Lung (tissue), 12 donors: ENCODE measurements around the gene CFAP45. TPM values are rescaled to one million over a fixed set of nuclear protein-coding genes. Genes with fewer than 3 reads are reported as not detected.

Source experiments
- ATAC-seq: fragments of 200-7000 bp; cut with Tn5 transposase; one replicate; pipeline ENCODE4 v1.9.1; 2020; ENCODE audit warnings: moderate number of reproducible peaks; ENCODE audit not compliant: insufficient read depth, low FRiP score
- DNase-seq, 3 donors: peaks; one replicate each; pipeline ENCODE4 v3.0.0-alpha.2; 2013 to 2017
- H3K27ac ChIP-seq, 2 donors: one replicate each; pipeline ENCODE4 v1.5.1; 2013; ENCODE audit warnings: mild to moderate bottlenecking in 2 of 2, moderate library complexity in 2 of 2, control low read depth in 1 of 2, inconsistent platforms in 1 of 2, low read depth in 1 of 2, low read length in 1 of 2
- H3K27me3 ChIP-seq, 3 donors: one replicate each; pipeline ENCODE4 v1.5.1; 2013; ENCODE audit warnings: low read length in 2 of 3; ENCODE audit not compliant: control insufficient read depth in 3 of 3, insufficient read depth in 3 of 3
- H3K36me3 ChIP-seq, 4 donors: one replicate each; pipeline ENCODE4 v1.5.1; 2013; ENCODE audit warnings: low read length in 4 of 4, mild to moderate bottlenecking in 1 of 4, moderate library complexity in 1 of 4; ENCODE audit not compliant: control insufficient read depth in 4 of 4, insufficient read depth in 4 of 4
- H3K4me1 ChIP-seq, 5 donors: one replicate each; pipeline ENCODE4 v1.5.1; 2013; ENCODE audit warnings: low read length in 5 of 5, mild to moderate bottlenecking in 2 of 5, moderate library complexity in 1 of 5; ENCODE audit not compliant: control insufficient read depth in 5 of 5, insufficient read depth in 5 of 5
- H3K4me3 ChIP-seq: one replicate; pipeline ENCODE4 v1.5.1; 2013; ENCODE audit warnings: mild to moderate bottlenecking, control low read depth, moderate library complexity
- H3K9ac ChIP-seq, 2 donors: one replicate each; pipeline ENCODE4 v1.5.1; 2013; ENCODE audit warnings: low read length in 2 of 2, control low read depth in 1 of 2; ENCODE audit not compliant: insufficient read depth in 1 of 2
- H3K9me3 ChIP-seq, 4 donors: one replicate each; pipeline ENCODE4 v1.5.1; 2013; ENCODE audit warnings: low read length in 3 of 4, mild to moderate bottlenecking in 1 of 4, moderate library complexity in 1 of 4; ENCODE audit not compliant: control insufficient read depth in 4 of 4, insufficient read depth in 3 of 4
- CTCF ChIP-seq: IDR thresholded peaks from 2 replicates; pipeline ENCODE4 v1.5.1; 2012; ENCODE audit warnings: mild to moderate bottlenecking; ENCODE audit errors: control extremely low read depth, extremely low read depth
- whole genome bisulfite sequencing, 2 donors: extraction: QIAGEN DNeasy Blood & Tissue Kit; methylation state at CpG; one replicate each; pipeline ENCODE4 v1.1.7; 2013; 5-methylcytosine and 5-hydroxymethylcytosine counted together
- polyA plus RNA-seq, 2 donors: library from polyadenylated mRNA; stranded (reverse); fragments of 200-250 nt; gene quantifications; one replicate each; pipeline ENCODE4 v1.2.1, GENCODE V29; 2013
- total RNA-seq, 2 donors: library from RNA; depleted of rRNA in 1 of 2; stranded (reverse); fragments of >200 nt in 1 of 2; gene quantifications; one replicate each; pipeline ENCODE4 v1.2.1, GENCODE V29; 2014 to 2021
- donor health status: control.
- donor health status: control.
- donor health status: Bipolar disorder and iron deficiency.
- donor health status: healthy.
- donor health status: DM: yes; HTN: yes; CAD: no.

CFAP45 gene
- total and polyA plus RNA-seq, 4 donors = 9.4 to 29.5 (median 13.1) TPM

GRCh38 chr1:159928491-159929050 is 28.6 kb upstream of the CFAP45 start:
- H3K27ac ChIP-seq = no peak overlapping the region
- H3K4me1 ChIP-seq = peaks cover 0 to 20% (median 6%) of the 10 kb centered on the region in 5 donors
- ATAC-seq (no peak), DNase-seq (no peak)
- no peaks in the 10 kb centered on the region for H3K9me3 ChIP-seq
- no peaks in the 10 kb centered on the region for H3K27me3 ChIP-seq
- H3K36me3 ChIP-seq = peaks cover 0 to 6% (median 0%) of the 10 kb centered on the region in 4 donors
- no peak overlapping the region for H3K4me3 ChIP-seq
- WGBS, 2 donors = 95 to 98% methylated on average over 17 to 18 of the region's 18 CpGs
- no peak for TF ChIP-seq CTCF
- no peak overlapping the region for H3K9ac ChIP-seq

GRCh38 chr1:159927849-159928431 is 28.0 kb upstream of the CFAP45 start:
- H3K27ac ChIP-seq = no peak overlapping the region
- H3K4me3 ChIP-seq = no peak overlapping the region
- H3K36me3 ChIP-seq = peaks cover 0 to 6% (median 0%) of the 10 kb centered on the region in 4 donors
- ATAC-seq (no peak), DNase-seq (no peak)
- H3K4me1 ChIP-seq = peaks cover 0 to 27% (median 7%) of the 10 kb centered on the region in 5 donors
- H3K9ac ChIP-seq = no peak overlapping the region
- TF ChIP-seq CTCF = no peak
- 84 to 90% methylated on average over 13 of the region's 13 CpGs for WGBS, 2 donors
- no peaks in the 10 kb centered on the region for H3K27me3 ChIP-seq
- no peaks in the 10 kb centered on the region for H3K9me3 ChIP-seq

DNA sequence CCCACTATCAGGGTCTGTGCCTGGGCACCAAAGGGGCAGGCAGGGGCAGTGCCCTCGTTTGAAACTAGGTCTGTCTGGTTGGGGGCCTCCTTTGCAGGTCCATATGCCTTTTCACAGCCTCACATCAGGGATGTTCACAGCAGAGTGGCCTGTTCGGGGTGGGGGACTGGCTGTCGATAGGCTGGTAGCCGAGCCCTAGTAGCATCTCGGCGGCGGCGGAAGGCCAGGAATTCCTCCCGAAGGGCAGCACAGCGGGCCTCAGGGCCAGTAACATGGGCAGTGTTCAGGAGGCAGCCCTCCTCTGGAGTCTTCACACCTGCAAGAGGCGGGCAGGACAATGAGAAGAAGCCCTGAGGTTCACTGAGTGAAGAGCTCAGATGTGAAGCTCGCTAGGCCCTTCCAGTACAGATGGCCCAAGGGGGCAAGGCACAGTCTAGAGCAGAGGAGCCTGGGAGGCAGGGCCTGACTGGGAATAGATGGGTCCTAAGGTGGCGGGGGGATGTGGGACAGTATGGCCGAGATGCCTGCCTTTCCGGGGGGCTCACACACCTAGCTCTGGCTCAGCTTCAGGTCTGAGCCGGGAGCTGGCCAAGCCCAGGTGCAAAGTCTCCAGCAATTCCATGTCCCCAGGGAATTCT is 27.4 kb upstream of the CFAP45 start:
- DNase-seq = no peak
- Histone ChIP-seq H3K27ac (no peak overlapping the region), H3K27me3 (no peaks in the 10 kb centered on the region), H3K4me1 (peaks cover 0 to 27% (median 13%) of the 10 kb centered on the region in 5 donors), H3K4me3 (no peak overlapping the region), H3K36me3 (peaks cover 0 to 6% (median 0%) of the 10 kb centered on the region in 4 donors), H3K9me3 (no peaks in the 10 kb centered on the region), H3K9ac (no peak overlapping the region)
- ATAC-seq = no peak
- no peak for TF ChIP-seq CTCF
- 91 to 92% methylated on average over 16 of the region's 16 CpGs for WGBS, 2 donors
